OCI-LY1 (cell line): ENCODE data around the gene COL18A1.
"Not testable (repeated sequence)": the region's sequence is repeated elsewhere in the genome, so short reads cannot be mapped to it uniquely, and the experiment has no call there.

Experiments
- H2AFZ ChIP-seq: fragments of 200-600 bp; sonication (generic), shearing (Covaris generic); 2 replicates; pipeline ENCODE4 v1.6.0; 2014; ENCODE audit warnings: antibody characterized with exemption, mild to moderate bottlenecking, low read length
- H3F3A ChIP-seq: fragments of 200-600 bp; sonication (generic), shearing (Covaris generic); 2 replicates; pipeline ENCODE4 v1.6.0; 2014; ENCODE audit warnings: mild to moderate bottlenecking, antibody characterized with exemption, low read length, moderate library complexity; ENCODE audit not compliant: insufficient read depth
- H3K27ac ChIP-seq: fragments of 200-600 bp; sonication (generic); 2 replicates; pipeline ENCODE4 v1.5.1; 2014; ENCODE audit warnings: low read length, mixed run types, mild to moderate bottlenecking, low read depth; ENCODE audit not compliant: poor library complexity, severe bottlenecking
- H3K27me3 ChIP-seq: fragments of 200-600 bp; sonication (generic); 2 replicates; pipeline ENCODE4 v1.6.0; 2014; ENCODE audit warnings: antibody characterized with exemption, mild to moderate bottlenecking, low read length, moderate library complexity; ENCODE audit not compliant: insufficient read depth
- H3K36me3 ChIP-seq: fragments of 200-600 bp; sonication (generic); 2 replicates; pipeline ENCODE4 v1.6.1; 2014; ENCODE audit warnings: mild to moderate bottlenecking, antibody characterized with exemption, low read length, moderate library complexity, mixed read lengths; ENCODE audit not compliant: insufficient read depth
- H3K4me1 ChIP-seq: fragments of 200-600 bp; sonication (generic); 2 replicates; pipeline ENCODE4 v1.5.1; 2014; ENCODE audit warnings: mild to moderate bottlenecking, low read length, moderate library complexity; ENCODE audit not compliant: insufficient read depth, severe bottlenecking
- H3K4me2 ChIP-seq: fragments of 200-600 bp; sonication (generic), shearing (Covaris generic); 2 replicates; pipeline ENCODE4 v1.6.1; 2014; ENCODE audit warnings: low read length
- H3K4me3 ChIP-seq: fragments of 200-600 bp; sonication (generic); 2 replicates; pipeline ENCODE4 v1.5.1; 2014; ENCODE audit warnings: low read length, low read depth, mild to moderate bottlenecking, mixed read lengths; ENCODE audit not compliant: poor library complexity, severe bottlenecking
- H3K79me2 ChIP-seq: fragments of 200-600 bp; shearing (Covaris generic); 2 replicates; pipeline ENCODE4 v1.6.1; 2016; ENCODE audit warnings: mixed run types, low read length, mixed read lengths; ENCODE audit not compliant: insufficient read depth
- H3K9ac ChIP-seq: fragments of 200-600 bp; sonication (generic), shearing (Covaris generic); 2 replicates; pipeline ENCODE4 v1.6.1; 2014; ENCODE audit warnings: mild to moderate bottlenecking, low read length, mixed read lengths
- H3K9me2 ChIP-seq: fragments of 200-600 bp; sonication (generic), shearing (Covaris generic); 2 replicates; pipeline ENCODE4 v1.6.1; 2014; ENCODE audit warnings: low read depth, mild to moderate bottlenecking, low read length, mixed read lengths
- H3K9me3 ChIP-seq: fragments of 200-600 bp; shearing (Covaris generic); 2 replicates; pipeline ENCODE4 v1.6.1; 2014; ENCODE audit warnings: low read length, mixed read lengths
- H4K20me1 ChIP-seq: fragments of 200-600 bp; sonication (generic), shearing (Covaris generic); 2 replicates; pipeline ENCODE4 v1.6.0; 2016; ENCODE audit warnings: mild to moderate bottlenecking, low read length; ENCODE audit not compliant: insufficient read depth
- CTCF ChIP-seq: fragments of 200-600 bp; sonication (generic), shearing (Covaris generic); IDR thresholded peaks from 2 replicates; pipeline ENCODE4 v1.5.1; 2017; ENCODE audit warnings: mild to moderate bottlenecking, antibody characterized with exemption, low read length, moderate library complexity, mixed read lengths
- EZH2 ChIP-seq: fragments of 200-600 bp; sonication (generic), shearing (Covaris generic); IDR thresholded peaks from 2 replicates; pipeline ENCODE4 v1.8.0; 2017; ENCODE audit warnings: borderline replicate concordance, mixed run types, mild to moderate bottlenecking, antibody characterized with exemption, low read length, moderate library complexity, mixed read lengths

COL18A1 gene

GRCh38 chr21:45361033-45361997 is 43.6 kb upstream of the COL18A1 start:
- Histone ChIP-seq H3K9me2 (no peaks in the 10 kb centered on the region), H3K4me2 (no peak overlapping the region), H3K9ac (no peak overlapping the region), H3K27me3 (peaks cover 3% of the 10 kb centered on the region; the same call in 1 of the 2 replicates), H3K36me3 (no peaks in the 10 kb centered on the region), H3K4me1 (no peaks in the 10 kb centered on the region), H3K4me3 (no peak overlapping the region), H3F3A (no peaks in the 10 kb centered on the region), H3K9me3 (no peaks in the 10 kb centered on the region), H4K20me1 (no peaks in the 10 kb centered on the region), H3K79me2 (no peaks in the 10 kb centered on the region), H2AFZ (no peak overlapping the region), H3K27ac (no peak overlapping the region)
- TF ChIP-seq CTCF = no peak
- TF ChIP-seq EZH2 = no peak

DNA sequence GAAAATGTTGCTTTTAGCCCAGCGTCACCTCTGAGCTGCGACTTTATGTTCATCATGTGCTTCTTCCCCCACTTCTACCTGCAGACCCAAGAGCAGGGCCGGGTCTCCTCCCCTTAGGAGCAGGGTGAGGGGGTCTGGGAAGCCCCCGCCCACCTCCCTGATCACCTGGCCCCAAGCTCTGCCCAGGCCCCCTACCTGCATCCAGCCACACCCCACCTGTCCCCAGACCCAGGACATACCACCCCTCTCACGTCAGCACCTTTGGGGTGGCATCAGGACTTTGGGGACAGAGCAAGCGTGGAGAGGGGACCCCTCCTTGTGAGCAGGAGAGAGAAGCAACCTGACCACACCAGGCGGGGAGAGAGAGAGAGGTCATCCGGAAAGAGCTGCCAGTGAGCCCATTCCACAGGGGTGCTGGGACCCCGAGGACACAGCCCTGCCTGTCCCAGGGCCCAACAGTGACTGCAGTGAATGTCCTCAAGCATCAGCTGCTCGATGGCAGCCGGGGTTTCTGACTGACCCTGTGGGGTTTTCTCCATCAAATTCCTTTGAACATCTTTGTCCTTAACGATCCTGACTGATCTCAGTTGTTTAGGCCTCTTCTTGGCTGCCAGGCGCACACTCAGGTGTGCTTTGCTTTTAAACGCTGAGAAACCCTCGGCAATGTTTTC is 42.8 kb upstream of the COL18A1 start:
- TF ChIP-seq EZH2 (no peak), CTCF (no peak)
- H3K79me2 ChIP-seq = no peaks in the 10 kb centered on the region
- no peaks in the 10 kb centered on the region for H3K9me3 ChIP-seq
- no peaks in the 10 kb centered on the region for H3K9me2 ChIP-seq
- H2AFZ ChIP-seq = no peak overlapping the region
- no peak overlapping the region for H3K4me3 ChIP-seq
- H3K9ac ChIP-seq = no peak overlapping the region
- no peaks in the 10 kb centered on the region for H4K20me1 ChIP-seq
- H3K4me2 ChIP-seq = no peak overlapping the region
- no peaks in the 10 kb centered on the region for H3F3A ChIP-seq
- H3K36me3 ChIP-seq = no peaks in the 10 kb centered on the region
- H3K27ac ChIP-seq = no peak overlapping the region
- peaks cover 3% of the 10 kb centered on the region; the same call in 1 of the 2 replicates for H3K27me3 ChIP-seq
- H3K4me1 ChIP-seq = no peaks in the 10 kb centered on the region

- Histone ChIP-seq H3F3A (no peaks in the 10 kb centered on the region), H3K27me3 (peaks cover 3% of the 10 kb centered on the region; the same call in 1 of the 2 replicates), H3K9me3 (no peaks in the 10 kb centered on the region), H2AFZ (no peak overlapping the region), H3K4me3 (no peak overlapping the region), H3K9ac (no peak overlapping the region), H3K9me2 (no peaks in the 10 kb centered on the region), H3K27ac (no peak overlapping the region), H3K36me3 (no peaks in the 10 kb centered on the region), H3K4me2 (no peak overlapping the region), H3K4me1 (no peaks in the 10 kb centered on the region), H3K79me2 (no peaks in the 10 kb centered on the region), H4K20me1 (no peaks in the 10 kb centered on the region)
- TF ChIP-seq CTCF (no peak), EZH2 (no peak)
Measured at GRCh38 chr21:45362748-45363145, 42.2 kb upstream of the COL18A1 start.

- H3K36me3 ChIP-seq, H3K79me2 ChIP-seq, H3K27me3 ChIP-seq, H2AFZ ChIP-seq, H3K4me3 ChIP-seq, H3K9me2 ChIP-seq, H3K27ac ChIP-seq, H3K9ac ChIP-seq, H4K20me1 ChIP-seq, H3K9me3 ChIP-seq, H3K4me1 ChIP-seq, H3K4me2 ChIP-seq, H3F3A ChIP-seq: not testable (repeated sequence)
Measured at GRCh38 chr21:45363272-45363671, 41.7 kb upstream of the COL18A1 start.
